IMR-90 (cell line): Measurements from ENCODE around the gene MAMDC4. TPM values are rescaled to one million over a fixed set of nuclear protein-coding genes. Genes with fewer than 3 reads are reported as not detected.

Source experiments
- microRNA-seq, 2 experiments: library from miRNA; stranded (forward) in 1 of 2; unstranded in 1 of 2; fragments of 10-50 nt in 1 of 2; fragments of <30 nt in 1 of 2; gene quantifications in 1 of 2; microRNA quantifications in 1 of 2; one replicate each; pipeline versions ENCODE3 to v1.1.0; 2013 to 2020; ENCODE audit not compliant: insufficient read depth in 1 of 2, insufficient read length in 1 of 2, unreplicated experiment in 1 of 2
- polyA plus RNA-seq, 3 experiments: library from polyadenylated mRNA; depleted of rRNA; stranded (reverse); fragments of >200 nt; gene quantifications; 2 replicates each; pipeline ENCODE4 v1.2.3, GENCODE V29; 2012; ENCODE audit warnings: low replicate concordance in 1 of 3
- small RNA-seq, 5 experiments: library from RNA; depleted of rRNA; stranded (forward); fragments of <200 nt; gene quantifications; one replicate each; pipeline ENCODE3, GENCODE V24; 2012
- total RNA-seq: library from RNA; depleted of rRNA; stranded (reverse); fragments of >200 nt; gene quantifications from 2 replicates; pipeline ENCODE4 v1.2.3, GENCODE V29; 2012; rRNA removed

The MAMDC4 gene
- total and polyA plus RNA-seq, 2 of the 4 experiments (the other 2 are of a cell fraction): 0.18 to 3.5 TPM

Small RNA genes within 50 kb of the gene (microRNA-seq; reads per million reads assigned to microRNA genes)
- gene MIR4292: 0 reads per million in 2 experiments
- gene MIR4479: 0.37 to 4.1 reads per million in 2 experiments

Small RNA genes within 50 kb of the gene (small RNA-seq; reads per million reads assigned to genes)
- gene MIR4292: 0 reads per million in 5 experiments
- gene MIR4479: 0 to 0.65 (median 0.15) reads per million in 5 experiments

Other genes starting within 250 kb of the MAMDC4 start
- gene EGFL7, start 189.4 kb upstream of the MAMDC4 start, total RNA-seq: 1.4 and 2.2 TPM in 2 replicates
- 10.4 and 16.4 TPM in 2 replicates for gene EGFL7, start 189.4 kb upstream of the MAMDC4 start, polyA plus RNA-seq (2012; rRNA removed)
- 16.1 and 18.9 TPM in 2 replicates for gene AGPAT2, start 164.9 kb upstream of the MAMDC4 start, total RNA-seq
- gene AGPAT2, start 164.9 kb upstream of the MAMDC4 start, polyA plus RNA-seq (2012; rRNA removed): 37.2 and 39.5 TPM in 2 replicates
- gene DIPK1B, start 139.8 kb upstream of the MAMDC4 start, total RNA-seq: 3.1 and 3.4 TPM in 2 replicates
- gene DIPK1B, start 139.8 kb upstream of the MAMDC4 start, polyA plus RNA-seq (2012; rRNA removed): 7.1 and 8.5 TPM in 2 replicates
- gene LCN10, start 109.4 kb upstream of the MAMDC4 start, total RNA-seq: not detected in 2 replicates
- gene LCN10, start 109.4 kb upstream of the MAMDC4 start, polyA plus RNA-seq (2012; rRNA removed): not detected in 2 replicates
- gene LCN6, start 103.8 kb upstream of the MAMDC4 start, total RNA-seq: not detected in 2 replicates
- gene LCN6, start 103.8 kb upstream of the MAMDC4 start, polyA plus RNA-seq (2012; rRNA removed): not detected in 2 replicates
- gene LCN8, start 94.1 kb upstream of the MAMDC4 start, total RNA-seq: not detected in 2 replicates
- not detected in 2 replicates for gene LCN8, start 94.1 kb upstream of the MAMDC4 start, polyA plus RNA-seq (2012; rRNA removed)
- not detected in 2 replicates for gene LCN15, start 87.8 kb upstream of the MAMDC4 start, total RNA-seq
- not detected in 2 replicates for gene LCN15, start 87.8 kb upstream of the MAMDC4 start, polyA plus RNA-seq (2012; rRNA removed)
- 37.2 and 39.1 TPM in 2 replicates for gene TMEM141, start 61.0 kb upstream of the MAMDC4 start, total RNA-seq
- gene TMEM141, start 61.0 kb upstream of the MAMDC4 start, polyA plus RNA-seq (2012; rRNA removed): 72.6 and 77.8 TPM in 2 replicates
- gene CCDC183, start 56.0 kb upstream of the MAMDC4 start, total RNA-seq: under 0.01 TPM in 1 of 2 replicates, not detected in the other
- 0.29 and 0.44 TPM in 2 replicates for gene CCDC183, start 56.0 kb upstream of the MAMDC4 start, polyA plus RNA-seq (2012; rRNA removed)
- 43.9 and 47.5 TPM in 2 replicates for gene RABL6, start 44.4 kb upstream of the MAMDC4 start, total RNA-seq
- gene RABL6, start 44.4 kb upstream of the MAMDC4 start, polyA plus RNA-seq (2012; rRNA removed): 37.1 and 40.4 TPM in 2 replicates
- 0.18 and 0.28 TPM in 2 replicates for gene AJM1, start 9.9 kb upstream of the MAMDC4 start, total RNA-seq
- 1.5 and 1.9 TPM in 2 replicates for gene AJM1, start 9.9 kb upstream of the MAMDC4 start, polyA plus RNA-seq (2012; rRNA removed)
- gene PHPT1, start 2.9 kb upstream of the MAMDC4 start, total RNA-seq: 70.3 and 79.8 TPM in 2 replicates
- gene PHPT1, start 2.9 kb upstream of the MAMDC4 start, polyA plus RNA-seq (2012; rRNA removed): 214 and 338 TPM in 2 replicates
- gene EDF1, start 14.0 kb downstream of the MAMDC4 start, total RNA-seq: 279 and 538 TPM in 2 replicates
- gene EDF1, start 14.0 kb downstream of the MAMDC4 start, polyA plus RNA-seq (2012; rRNA removed): 701 and 703 TPM in 2 replicates
- 5.8 and 6.6 TPM in 2 replicates for gene TRAF2, start 34.2 kb downstream of the MAMDC4 start, total RNA-seq
- gene TRAF2, start 34.2 kb downstream of the MAMDC4 start, polyA plus RNA-seq (2012; rRNA removed): 12.0 and 12.9 TPM in 2 replicates
- gene FBXW5, start 92.4 kb downstream of the MAMDC4 start, total RNA-seq: 65.1 and 72.2 TPM in 2 replicates
- 80.2 and 95.4 TPM in 2 replicates for gene FBXW5, start 92.4 kb downstream of the MAMDC4 start, polyA plus RNA-seq (2012; rRNA removed)
- not detected in 2 replicates for gene C8G, start 92.9 kb downstream of the MAMDC4 start, total RNA-seq
- gene C8G, start 92.9 kb downstream of the MAMDC4 start, polyA plus RNA-seq (2012; rRNA removed): 0.37 and 0.80 TPM in 2 replicates
- not detected in 2 replicates for gene LCN12, start 99.9 kb downstream of the MAMDC4 start, total RNA-seq
- 0.12 TPM in 1 of 2 replicates, not detected in the other for gene LCN12, start 99.9 kb downstream of the MAMDC4 start, polyA plus RNA-seq (2012; rRNA removed)
- gene PTGDS, start 125.2 kb downstream of the MAMDC4 start, total RNA-seq: not detected in 2 replicates
- 0.87 and 1.2 TPM in 2 replicates for gene PTGDS, start 125.2 kb downstream of the MAMDC4 start, polyA plus RNA-seq (2012; rRNA removed)
- not detected in 2 replicates for gene LCNL1, start 130.6 kb downstream of the MAMDC4 start, total RNA-seq
- 0.13 and 0.15 TPM in 2 replicates for gene LCNL1, start 130.6 kb downstream of the MAMDC4 start, polyA plus RNA-seq (2012; rRNA removed)
- 4.4 and 5.7 TPM in 2 replicates for gene PAXX, start 140.1 kb downstream of the MAMDC4 start, total RNA-seq
- gene PAXX, start 140.1 kb downstream of the MAMDC4 start, polyA plus RNA-seq (2012; rRNA removed): 24.6 and 30.2 TPM in 2 replicates
- 0.18 and 0.28 TPM in 2 replicates for gene CLIC3, start 144.2 kb downstream of the MAMDC4 start, total RNA-seq
- gene CLIC3, start 144.2 kb downstream of the MAMDC4 start, polyA plus RNA-seq (2012; rRNA removed): 1.7 and 2.1 TPM in 2 replicates
- gene ABCA2, start 175.9 kb downstream of the MAMDC4 start, total RNA-seq: 3.8 and 4.4 TPM in 2 replicates
- 46.0 and 52.3 TPM in 2 replicates for gene ABCA2, start 175.9 kb downstream of the MAMDC4 start, polyA plus RNA-seq (2012; rRNA removed)
- gene FUT7, start 179.7 kb downstream of the MAMDC4 start, total RNA-seq: not detected in 2 replicates
- not detected in 2 replicates for gene FUT7, start 179.7 kb downstream of the MAMDC4 start, polyA plus RNA-seq (2012; rRNA removed)
- gene NPDC1, start 193.8 kb downstream of the MAMDC4 start, total RNA-seq: 2.7 and 2.8 TPM in 2 replicates
- gene NPDC1, start 193.8 kb downstream of the MAMDC4 start, polyA plus RNA-seq (2012; rRNA removed): 58.1 and 74.0 TPM in 2 replicates
- not detected in 2 replicates for gene ENTPD2, start 201.7 kb downstream of the MAMDC4 start, total RNA-seq
- gene ENTPD2, start 201.7 kb downstream of the MAMDC4 start, polyA plus RNA-seq (2012; rRNA removed): not detected in 2 replicates
- gene SAPCD2, start 218.2 kb downstream of the MAMDC4 start, total RNA-seq: 3.3 and 3.4 TPM in 2 replicates
- 4.9 and 6.4 TPM in 2 replicates for gene SAPCD2, start 218.2 kb downstream of the MAMDC4 start, polyA plus RNA-seq (2012; rRNA removed)
- 2.3 and 2.5 TPM in 2 replicates for gene UAP1L1, start 225.2 kb downstream of the MAMDC4 start, total RNA-seq
- gene UAP1L1, start 225.2 kb downstream of the MAMDC4 start, polyA plus RNA-seq (2012; rRNA removed): 8.7 and 9.8 TPM in 2 replicates
- 25.0 and 28.7 TPM in 2 replicates for gene MAN1B1, start 234.6 kb downstream of the MAMDC4 start, total RNA-seq
- gene MAN1B1, start 234.6 kb downstream of the MAMDC4 start, polyA plus RNA-seq (2012; rRNA removed): 49.8 and 55.1 TPM in 2 replicates